GM12873 (cell line): Measurements from ENCODE around the gene SKA2.

Experiments used
- CTCF ChIP-seq: IDR thresholded peaks from 2 replicates; pipeline ENCODE4 v1.5.1; 2012; ENCODE audit warnings: low read depth, mild to moderate bottlenecking, moderate library complexity, low read length, control low read depth; ENCODE audit not compliant: insufficient read depth; ENCODE audit errors: missing control alignments

The SKA2 gene

GRCh38 chr17:59165933-59166342, 11.0 kb upstream of the SKA2 start:
- peak; percentile 81 for TF ChIP-seq CTCF

- TF ChIP-seq CTCF = no peak
Measured at GRCh38 chr17:59161477-59161876, 6.5 kb upstream of the SKA2 start.

- no peak for TF ChIP-seq CTCF
Measured at GRCh38 chr17:59160157-59161025, 5.4 kb upstream of the SKA2 start.

- TF ChIP-seq CTCF = no peak
Measured at GRCh38 chr17:59155439-59156177, 622 bp upstream of the SKA2 start, which contains the start of gene PRR11. Gene PRR11 (plus strand): TSS chr17:59155746. CDS start chr17:59169753, 14,007 bp downstream.

GRCh38 chr17:59154292-59154720, 680 bp downstream of the SKA2 start:
- TF ChIP-seq CTCF = no peak

- no peak for TF ChIP-seq CTCF
Measured at GRCh38 chr17:59152925-59153324, 2.1 kb downstream of the SKA2 start.

GRCh38 chr17:59151591-59151990, 3.4 kb downstream of the SKA2 start:
- no peak for TF ChIP-seq CTCF
